Smooth muscle cell of bladder (primary cell): ENCODE data around the gene ZNF239. TPM values are rescaled to one million over a fixed set of nuclear protein-coding genes. Genes with fewer than 3 reads are reported as not detected.

Experiments
- total RNA-seq: library from RNA; depleted of rRNA; stranded (reverse); fragments of >200 nt; gene quantifications from 2 replicates; pipeline ENCODE4 v1.2.3, GENCODE V29; 2014

The ZNF239 gene
- total RNA-seq, result 5.3 and 6.8 TPM in 2 replicates

DNA sequence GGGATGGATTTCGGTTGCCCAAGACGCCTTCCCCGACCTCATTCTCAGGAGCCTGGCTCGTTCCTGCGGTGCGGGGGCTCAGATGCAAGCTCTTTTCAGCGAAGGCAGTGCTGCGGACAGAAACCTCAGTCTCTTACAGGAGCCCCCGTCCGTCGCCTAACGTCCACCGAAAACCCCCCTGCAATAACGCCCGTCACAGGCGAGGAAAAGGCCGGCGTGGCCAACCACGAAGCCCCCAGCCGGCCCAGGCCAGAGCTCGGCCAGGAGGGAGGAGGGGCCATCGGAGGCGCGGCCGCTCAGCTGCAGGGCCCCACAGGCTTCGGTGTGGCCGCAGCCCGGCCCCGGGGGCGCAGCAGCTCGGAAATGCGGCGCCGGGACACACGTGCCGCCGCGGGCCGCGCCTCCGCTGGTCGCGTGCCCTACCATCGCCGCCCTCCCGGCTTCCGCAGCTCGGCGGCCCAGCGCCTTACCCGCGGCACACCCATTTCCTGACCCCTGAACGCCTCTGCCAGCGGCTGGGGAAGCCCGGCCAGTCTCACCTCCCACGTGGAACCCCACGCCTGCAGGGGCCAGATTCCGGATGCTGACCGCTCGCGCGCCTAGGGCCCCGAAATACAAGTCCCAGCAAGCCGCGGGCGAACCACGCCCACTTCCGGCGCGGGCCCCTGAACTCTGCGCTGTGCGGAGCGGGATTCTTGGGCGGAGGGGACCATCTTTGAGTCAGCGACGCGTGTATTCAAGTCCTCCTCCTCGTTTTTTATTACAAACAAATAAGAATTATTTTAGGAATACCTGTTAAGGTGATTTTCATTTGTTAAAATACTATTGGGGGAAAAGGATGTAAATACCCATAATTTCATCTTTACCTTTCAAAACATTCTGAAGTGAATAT lies at the start of gene ZNF239:
Gene ZNF239 (minus strand): TSS at position 616 of the 892 bp plus-strand sequence. CDS start 16,537 bp downstream, outside the sequence.

DNA sequence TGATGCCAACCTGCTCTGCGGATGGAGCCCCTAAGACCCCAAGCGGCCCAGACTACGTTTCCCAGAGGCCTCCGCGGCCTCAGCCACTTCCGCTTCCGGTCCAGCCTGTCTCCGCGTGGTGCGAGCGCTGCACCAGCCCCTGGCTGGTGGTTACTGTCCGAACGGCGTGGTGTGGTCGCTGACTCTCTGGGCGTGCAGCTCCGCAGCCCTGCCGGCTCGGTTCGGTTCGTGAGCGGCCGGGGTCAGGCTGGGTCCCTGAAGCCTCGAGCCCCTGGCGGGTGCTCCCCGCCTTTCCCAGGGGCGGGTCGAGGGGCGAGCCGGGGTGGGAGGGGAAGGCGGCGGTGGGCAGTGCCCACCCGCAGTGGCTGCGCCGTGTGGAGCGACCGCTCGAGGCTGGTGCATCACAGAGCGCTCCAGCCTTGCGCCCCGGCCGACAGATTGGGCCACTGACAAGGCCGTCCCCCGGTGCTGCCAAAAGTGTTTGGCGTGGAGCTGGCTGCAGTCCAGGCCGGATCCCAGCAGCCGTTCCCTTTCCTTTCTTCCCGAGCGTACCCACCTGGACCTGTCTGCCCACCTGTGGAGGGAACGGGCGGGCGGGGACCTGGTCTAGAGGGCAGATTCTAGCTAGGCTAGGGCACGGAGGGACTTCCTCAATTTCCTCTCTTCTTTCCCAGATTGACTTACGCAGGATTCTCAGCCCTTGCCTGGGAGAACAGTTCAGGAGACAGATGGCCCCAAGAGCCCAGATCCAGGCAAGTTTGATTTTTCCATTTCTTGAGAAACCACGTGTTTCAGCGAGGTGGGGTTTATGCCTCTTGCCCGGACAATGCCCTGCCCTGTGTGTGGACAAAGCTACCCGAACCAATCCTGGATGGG lies 32.1 kb upstream of the ZNF239 start, which contains the start of gene ZNF485:
Gene ZNF485 (plus strand): TSS at position 116 of the 876 bp plus-strand sequence. CDS start 613 bp downstream, at position 729.

Other genes starting within 250 kb of the ZNF239 start
- gene FXYD4, start 203.0 kb downstream of the ZNF239 start, total RNA-seq, result not detected in 2 replicates
- gene HNRNPF, start 165.4 kb downstream of the ZNF239 start, total RNA-seq, result 188 and 252 TPM in 2 replicates
- gene ZNF487, start 137.5 kb downstream of the ZNF239 start, total RNA-seq, result 3.7 and 4.3 TPM in 2 replicates
- gene ZNF485, start 31.8 kb upstream of the ZNF239 start, total RNA-seq, result 1.7 and 1.9 TPM in 2 replicates
- gene ZNF32, start 74.3 kb upstream of the ZNF239 start, total RNA-seq, result 35.8 and 37.7 TPM in 2 replicates